ENCODE data around the gene ANTXR2.

DNA sequence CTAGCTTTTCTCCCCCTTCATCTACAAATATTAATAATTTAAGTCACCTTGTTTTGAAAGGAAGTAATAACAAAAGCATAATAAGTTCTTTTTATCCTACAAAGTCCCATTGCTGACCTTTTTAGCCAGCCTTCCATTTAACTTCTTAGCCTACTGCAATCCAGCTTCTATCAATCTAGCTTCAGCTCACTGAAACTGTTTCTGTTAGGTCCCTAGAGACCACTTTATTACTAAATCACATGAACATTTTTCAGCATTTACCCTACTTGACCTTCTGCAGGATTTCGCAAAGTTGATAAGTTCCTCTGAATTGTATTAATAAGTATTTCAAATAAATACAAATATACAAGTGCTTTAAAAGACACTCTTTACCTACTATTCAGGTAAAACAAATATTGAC, 186.5 kb downstream of the ANTXR2 start:
- TF ChIP-seq, protein P1, sequence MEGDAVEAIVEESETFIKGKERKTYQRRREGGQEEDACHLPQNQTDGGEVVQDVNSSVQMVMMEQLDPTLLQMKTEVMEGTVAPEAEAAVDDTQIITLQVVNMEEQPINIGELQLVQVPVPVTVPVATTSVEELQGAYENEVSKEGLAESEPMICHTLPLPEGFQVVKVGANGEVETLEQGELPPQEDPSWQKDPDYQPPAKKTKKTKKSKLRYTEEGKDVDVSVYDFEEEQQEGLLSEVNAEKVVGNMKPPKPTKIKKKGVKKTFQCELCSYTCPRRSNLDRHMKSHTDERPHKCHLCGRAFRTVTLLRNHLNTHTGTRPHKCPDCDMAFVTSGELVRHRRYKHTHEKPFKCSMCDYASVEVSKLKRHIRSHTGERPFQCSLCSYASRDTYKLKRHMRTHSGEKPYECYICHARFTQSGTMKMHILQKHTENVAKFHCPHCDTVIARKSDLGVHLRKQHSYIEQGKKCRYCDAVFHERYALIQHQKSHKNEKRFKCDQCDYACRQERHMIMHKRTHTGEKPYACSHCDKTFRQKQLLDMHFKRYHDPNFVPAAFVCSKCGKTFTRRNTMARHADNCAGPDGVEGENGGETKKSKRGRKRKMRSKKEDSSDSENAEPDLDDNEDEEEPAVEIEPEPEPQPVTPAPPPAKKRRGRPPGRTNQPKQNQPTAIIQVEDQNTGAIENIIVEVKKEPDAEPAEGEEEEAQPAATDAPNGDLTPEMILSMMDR (IDR thresholded peaks at IDR 0.05) = no peak
- TF ChIP-seq POLR2A (IDR thresholded peaks at IDR 0.05) (no peak), POLR2AphosphoS5 (IDR thresholded peaks at IDR 0.05) (no peak)

Measured in prostate gland (tissue), 2 donors.